ENCODE data around the gene NID2.

The NID2 gene

DNA sequence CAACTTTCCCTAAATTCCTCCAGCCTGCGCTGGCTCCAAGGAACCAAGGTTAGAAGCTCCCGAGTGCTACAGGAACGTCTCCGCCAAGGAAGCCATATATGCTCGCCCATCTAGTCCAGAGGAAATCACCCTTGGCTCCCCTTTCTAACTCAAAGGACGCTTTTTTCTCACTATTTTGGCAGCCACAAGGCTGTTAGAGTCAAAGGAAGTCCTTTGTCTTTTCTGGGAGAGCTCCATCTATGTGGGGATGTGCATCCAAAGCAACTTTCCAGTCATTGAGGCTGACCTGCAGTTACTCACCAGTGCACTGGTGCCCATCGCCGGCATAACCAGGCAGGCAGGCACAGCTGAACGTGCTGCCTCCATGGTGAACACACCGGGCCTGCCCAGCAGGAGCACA lies 42.0 kb downstream of the NID2 start:
- Histone ChIP-seq H3K27me3 (ENCODE audit: control insufficient read depth in 3 of 3, insufficient read depth in 3 of 3, low read depth in 1 of 3, low read length in 3 of 3) (no peaks in the 10 kb centered on the region), H4K91ac (ENCODE audit: low read depth, low read length, poor library complexity) (no peak overlapping the region), H3K79me1 (ENCODE audit: low read depth, low read length) (no peaks in the 10 kb centered on the region), H2BK15ac (ENCODE audit: low read length) (no peak overlapping the region), H2BK12ac (ENCODE audit: low read length) (no peak overlapping the region), H3K4ac (ENCODE audit: low read length) (no peak overlapping the region), H2AFZ (ENCODE audit: low read length) (no peak overlapping the region), H3K14ac (ENCODE audit: low read length) (no peak overlapping the region), H3K4me3 (ENCODE audit: low read length in 2 of 2) (no peak overlapping the region), H3K27ac (replicated peaks; ENCODE audit: low read length) (no peak overlapping the region), H3K23ac (ENCODE audit: low read depth, low read length, poor library complexity) (no peak overlapping the region), H3K4me1 (ENCODE audit: control insufficient read depth in 2 of 2, insufficient read depth in 1 of 2, low read depth in 1 of 2, low read length in 2 of 2) (no peaks in the 10 kb centered on the region), H3K4me2 (ENCODE audit: insufficient read depth, low read length, poor library complexity, severe bottlenecking) (no peak overlapping the region), H2BK5ac (ENCODE audit: low read length) (no peak overlapping the region), H2BK120ac (ENCODE audit: low read depth, low read length) (no peak overlapping the region), H3K9me3 (replicated peaks in 1 of 2; ENCODE audit: control insufficient read depth in 2 of 2, insufficient read depth in 1 of 2, low read depth in 1 of 2, low read length in 2 of 2) (no peaks in the 10 kb centered on the region), H3K18ac (ENCODE audit: low read length) (peak overlapping the region; percentile 68), H4K8ac (ENCODE audit: low read depth, low read length) (no peak overlapping the region), H3K36me3 (replicated peaks in 1 of 2; ENCODE audit: control insufficient read depth in 2 of 2, insufficient read depth in 2 of 2, low read length in 2 of 2) (peaks cover 3 to 23% of the 10 kb centered on the region in 2 donors), H2AK5ac (ENCODE audit: low read depth, low read length) (no peak overlapping the region), H3K9ac (ENCODE audit: low read depth, low read length, poor library complexity) (peak overlapping the region; percentile 39)
- WGBS, 2 donors (ENCODE audit: extremely low coverage in 2 of 2, insufficient read length in 2 of 2, insufficient replicate concordance in 1 of 2) = no CpG with 5 or more reads among the region's 10 CpGs
- DNase-seq (ENCODE audit: low spot score) = no peak

DNA sequence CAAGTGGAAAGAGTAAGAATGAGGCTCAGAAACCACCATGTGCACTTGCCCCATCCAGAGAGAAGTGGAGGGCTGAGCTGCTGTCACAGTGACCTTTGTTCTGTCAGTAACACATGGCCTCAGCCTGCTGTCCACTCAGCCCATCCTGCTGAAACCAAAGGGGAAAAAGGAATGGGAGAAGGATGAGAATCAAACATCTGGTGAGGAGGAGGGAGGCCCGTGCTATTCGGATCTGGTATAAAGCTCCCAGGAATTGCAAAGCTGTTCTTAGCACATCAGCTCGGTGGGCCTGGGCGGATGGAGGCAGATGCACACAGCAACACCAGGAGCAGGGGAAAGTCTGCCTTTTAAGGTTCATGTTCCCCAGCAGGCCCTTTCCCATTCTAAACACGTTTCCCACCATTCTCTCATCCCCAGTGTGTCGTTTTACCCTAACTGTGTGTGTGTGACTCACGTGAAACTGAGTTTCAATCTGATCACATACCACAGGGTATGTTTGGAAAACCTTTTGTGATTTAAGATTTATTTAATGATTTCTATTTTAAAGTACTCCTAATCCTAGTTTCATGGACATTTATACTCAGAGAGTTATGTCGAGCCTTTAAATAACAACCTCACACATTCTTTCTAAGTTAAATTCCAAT lies 42.7 kb downstream of the NID2 start:
- Histone ChIP-seq H4K91ac (ENCODE audit: low read depth, low read length, poor library complexity) (no peak overlapping the region), H3K36me3 (replicated peaks in 1 of 2; ENCODE audit: control insufficient read depth in 2 of 2, insufficient read depth in 2 of 2, low read length in 2 of 2) (peaks cover 3 to 23% of the 10 kb centered on the region in 2 donors), H3K4me1 (ENCODE audit: control insufficient read depth in 2 of 2, insufficient read depth in 1 of 2, low read depth in 1 of 2, low read length in 2 of 2) (peaks cover 0 to 1% of the 10 kb centered on the region in 2 donors)

DNA sequence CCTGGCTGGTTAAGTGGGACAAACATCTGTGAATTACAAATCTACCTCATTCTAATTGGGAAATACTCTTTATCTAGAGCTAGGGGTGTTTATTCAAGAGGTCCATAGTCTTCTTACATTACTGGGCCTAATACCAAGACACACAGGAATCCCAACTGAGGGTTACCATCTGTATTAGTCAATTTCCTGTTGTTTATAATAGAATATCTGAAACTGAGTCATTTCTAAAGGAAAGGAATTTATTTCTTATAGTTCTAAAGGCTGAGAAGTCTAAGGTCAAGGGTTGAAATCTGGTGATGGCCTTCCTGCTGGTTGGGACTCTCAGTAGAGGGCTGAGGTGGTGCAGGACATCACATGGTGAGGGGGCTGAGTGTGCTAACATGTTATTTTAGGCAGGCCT lies 43.5 kb downstream of the NID2 start:
- no peak overlapping the region for H3K27ac ChIP-seq (replicated peaks; ENCODE audit: low read length)
- DNase-seq (ENCODE audit: low spot score) = no peak
- no peak overlapping the region for H2AK5ac ChIP-seq (ENCODE audit: low read depth, low read length)
- no peak overlapping the region for H4K91ac ChIP-seq (ENCODE audit: low read depth, low read length, poor library complexity)
- no peak overlapping the region for H2AFZ ChIP-seq (ENCODE audit: low read length)
- no peak overlapping the region for H4K8ac ChIP-seq (ENCODE audit: low read depth, low read length)
- H3K4me2 ChIP-seq (ENCODE audit: insufficient read depth, low read length, poor library complexity, severe bottlenecking) = no peak overlapping the region
- H3K27me3 ChIP-seq (ENCODE audit: control insufficient read depth in 3 of 3, insufficient read depth in 3 of 3, low read depth in 1 of 3, low read length in 3 of 3) = no peaks in the 10 kb centered on the region
- H2BK15ac ChIP-seq (ENCODE audit: low read length) = no peak overlapping the region
- H3K4me1 ChIP-seq (ENCODE audit: control insufficient read depth in 2 of 2, insufficient read depth in 1 of 2, low read depth in 1 of 2, low read length in 2 of 2) = peaks cover 2% of the 10 kb centered on the region in 2 donors
- no peaks in the 10 kb centered on the region for H3K9me3 ChIP-seq (replicated peaks in 1 of 2; ENCODE audit: control insufficient read depth in 2 of 2, insufficient read depth in 1 of 2, low read depth in 1 of 2, low read length in 2 of 2)
- H3K36me3 ChIP-seq (replicated peaks in 1 of 2; ENCODE audit: control insufficient read depth in 2 of 2, insufficient read depth in 2 of 2, low read length in 2 of 2) = peaks cover 3 to 23% of the 10 kb centered on the region in 2 donors
- H3K4me3 ChIP-seq (ENCODE audit: low read length in 2 of 2) = no peak overlapping the region
- H3K18ac ChIP-seq (ENCODE audit: low read length) = no peak overlapping the region
- H2BK120ac ChIP-seq (ENCODE audit: low read depth, low read length) = no peak overlapping the region
- no peak overlapping the region for H2BK12ac ChIP-seq (ENCODE audit: low read length)
- H3K79me1 ChIP-seq (ENCODE audit: low read depth, low read length) = no peaks in the 10 kb centered on the region
- H3K9ac ChIP-seq (ENCODE audit: low read depth, low read length, poor library complexity) = no peak overlapping the region
- no peak overlapping the region for H2BK5ac ChIP-seq (ENCODE audit: low read length)
- H3K4ac ChIP-seq (ENCODE audit: low read length) = no peak overlapping the region
- no peak overlapping the region for H3K14ac ChIP-seq (ENCODE audit: low read length)
- no peak overlapping the region for H3K23ac ChIP-seq (ENCODE audit: low read depth, low read length, poor library complexity)

More for the DNA sequence above, 42.7 kb downstream of the NID2 start:
- Histone ChIP-seq H2BK15ac (ENCODE audit: low read length) (no peak overlapping the region), H3K23ac (ENCODE audit: low read depth, low read length, poor library complexity) (no peak overlapping the region), H3K4ac (ENCODE audit: low read length) (no peak overlapping the region), H2AFZ (ENCODE audit: low read length) (no peak overlapping the region), H3K4me3 (ENCODE audit: low read length in 2 of 2) (no peak overlapping the region), H2AK5ac (ENCODE audit: low read depth, low read length) (no peak overlapping the region), H3K27me3 (ENCODE audit: control insufficient read depth in 3 of 3, insufficient read depth in 3 of 3, low read depth in 1 of 3, low read length in 3 of 3) (no peaks in the 10 kb centered on the region), H4K8ac (ENCODE audit: low read depth, low read length) (no peak overlapping the region), H2BK5ac (ENCODE audit: low read length) (no peak overlapping the region), H3K79me1 (ENCODE audit: low read depth, low read length) (no peaks in the 10 kb centered on the region), H2BK120ac (ENCODE audit: low read depth, low read length) (no peak overlapping the region), H3K4me2 (ENCODE audit: insufficient read depth, low read length, poor library complexity, severe bottlenecking) (no peak overlapping the region), H2BK12ac (ENCODE audit: low read length) (no peak overlapping the region), H3K9ac (ENCODE audit: low read depth, low read length, poor library complexity) (no peak overlapping the region), H3K18ac (ENCODE audit: low read length) (no peak overlapping the region), H3K9me3 (replicated peaks in 1 of 2; ENCODE audit: control insufficient read depth in 2 of 2, insufficient read depth in 1 of 2, low read depth in 1 of 2, low read length in 2 of 2) (no peaks in the 10 kb centered on the region), H3K14ac (ENCODE audit: low read length) (no peak overlapping the region), H3K27ac (replicated peaks; ENCODE audit: low read length) (no peak overlapping the region)
- no peak for DNase-seq (ENCODE audit: low spot score)
- WGBS, 2 donors (ENCODE audit: extremely low coverage in 2 of 2, insufficient read length in 2 of 2, insufficient replicate concordance in 1 of 2) = no CpG with 5 or more reads among the region's 8 CpGs

DNA sequence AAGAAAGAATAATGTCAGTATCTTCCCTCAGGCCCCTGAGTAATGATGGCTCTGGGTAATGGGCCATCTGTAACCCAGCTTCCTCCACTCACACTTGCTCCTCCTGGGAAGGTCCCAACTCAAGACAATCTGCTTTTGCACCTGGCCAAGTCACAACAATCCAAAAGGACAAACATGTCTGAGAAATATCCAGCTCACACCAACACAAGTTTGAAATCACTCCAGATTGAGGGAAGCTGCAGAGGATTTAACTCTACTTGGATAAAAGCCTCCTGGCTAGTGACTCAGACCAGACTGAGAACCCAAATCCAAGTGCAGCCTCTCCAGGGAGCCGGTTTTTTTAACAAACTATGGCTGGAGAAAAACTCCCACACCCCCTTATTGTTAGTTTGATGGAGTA lies 45.3 kb downstream of the NID2 start:
- no peak overlapping the region for H2BK5ac ChIP-seq (ENCODE audit: low read length)
- H3K4me2 ChIP-seq (ENCODE audit: insufficient read depth, low read length, poor library complexity, severe bottlenecking) = no peak overlapping the region
- H3K36me3 ChIP-seq (replicated peaks in 1 of 2; ENCODE audit: control insufficient read depth in 2 of 2, insufficient read depth in 2 of 2, low read length in 2 of 2) = peaks cover 3 to 35% of the 10 kb centered on the region in 2 donors
- H3K27me3 ChIP-seq (ENCODE audit: control insufficient read depth in 3 of 3, insufficient read depth in 3 of 3, low read depth in 1 of 3, low read length in 3 of 3) = no peaks in the 10 kb centered on the region
- no peak overlapping the region for H2BK15ac ChIP-seq (ENCODE audit: low read length)
- no peak overlapping the region for H3K27ac ChIP-seq (replicated peaks; ENCODE audit: low read length)
- no peak overlapping the region for H2BK120ac ChIP-seq (ENCODE audit: low read depth, low read length)
- H3K4ac ChIP-seq (ENCODE audit: low read length) = no peak overlapping the region
- H3K18ac ChIP-seq (ENCODE audit: low read length) = no peak overlapping the region
- H2BK12ac ChIP-seq (ENCODE audit: low read length) = no peak overlapping the region
- H2AFZ ChIP-seq (ENCODE audit: low read length) = no peak overlapping the region
- no peak overlapping the region for H4K8ac ChIP-seq (ENCODE audit: low read depth, low read length)
- no peak overlapping the region for H3K4me3 ChIP-seq (ENCODE audit: low read length in 2 of 2)
- no peaks in the 10 kb centered on the region for H3K9me3 ChIP-seq (replicated peaks in 1 of 2; ENCODE audit: control insufficient read depth in 2 of 2, insufficient read depth in 1 of 2, low read depth in 1 of 2, low read length in 2 of 2)
- no peak overlapping the region for H4K91ac ChIP-seq (ENCODE audit: low read depth, low read length, poor library complexity)
- no peaks in the 10 kb centered on the region for H3K79me1 ChIP-seq (ENCODE audit: low read depth, low read length)
- H3K23ac ChIP-seq (ENCODE audit: low read depth, low read length, poor library complexity) = no peak overlapping the region
- no peak overlapping the region for H3K9ac ChIP-seq (ENCODE audit: low read depth, low read length, poor library complexity)
- no CpG with 5 or more reads among the region's 1 CpG for WGBS, 2 donors (ENCODE audit: extremely low coverage in 2 of 2, insufficient read length in 2 of 2, insufficient replicate concordance in 1 of 2)
- no peak overlapping the region for H2AK5ac ChIP-seq (ENCODE audit: low read depth, low read length)
- no peak overlapping the region for H3K14ac ChIP-seq (ENCODE audit: low read length)
- peaks cover 2% of the 10 kb centered on the region in 2 donors for H3K4me1 ChIP-seq (ENCODE audit: control insufficient read depth in 2 of 2, insufficient read depth in 1 of 2, low read depth in 1 of 2, low read length in 2 of 2)
- no peak for DNase-seq (ENCODE audit: low spot score)

All from neuronal stem cell (in vitro differentiated cells).